Motor neuron (in vitro differentiated cells): Measurements from ENCODE around the gene RS1. TPM values are rescaled to one million over a fixed set of nuclear protein-coding genes. Genes with fewer than 3 reads are reported as not detected.

ENCODE experiments used
- ATAC-seq, 8 experiments: fragments of 200-7000 bp; cut with Tn5 transposase; replicated peaks in 6 of 8; 2 replicates each; pipeline ENCODE4 v1.8.0; 2021; ENCODE audit warnings: mild to moderate bottlenecking in 8 of 8, moderate library complexity in 8 of 8
- H3K27ac ChIP-seq, 2 donors: fragments of 250-450 bp; sonication (Bioruptor Pico); 2 replicates each; pipeline ENCODE4 v1.9.0; 2021; ENCODE audit warnings: antibody characterized with exemption in 2 of 2, mild to moderate bottlenecking in 2 of 2, moderate library complexity in 1 of 2
- H3K4me1 ChIP-seq, 2 donors: fragments of 250-450 bp; sonication (Bioruptor Pico); replicated peaks in 1 of 2; 2 replicates each; pipeline ENCODE4 v1.6.1; 2021; ENCODE audit warnings: antibody characterized with exemption in 2 of 2, mild to moderate bottlenecking in 2 of 2, moderate library complexity in 1 of 2
- H3K4me3 ChIP-seq, 5 donors: fragments of 250-450 bp; sonication (Bioruptor Pico); 2 replicates each; pipeline ENCODE4 v1.9.0; 2021; ENCODE audit warnings: antibody characterized with exemption in 5 of 5, mild to moderate bottlenecking in 5 of 5, moderate library complexity in 4 of 5
- WGBS, 10 experiments: fragments of 450-650 bp; shearing (Covaris generic); methylation state at CpG; one replicate each; pipeline ENCODE4 v1.0.0; 2022; 5-methylcytosine and 5-hydroxymethylcytosine counted together
- in situ Hi-C, 9 experiments: fragments of 400-800 bp; cut with MboI; loops; one replicate each; pipeline ENCODE4 v1.15.0; 2021; ENCODE audit warnings: low sequenced_read_pairs in 9 of 9, low pct_unique_long_range_greater_than_20kb in 2 of 9; ENCODE audit not compliant: unreplicated experiment in 9 of 9
- total RNA-seq, 8 experiments: library from RNA; unstranded; fragments of 300-600 nt; gene quantifications; 2 replicates each; pipeline versions ENCODE4 v1.2.3 to v1.2.4, GENCODE V29; 2022

Gene RS1
- total RNA-seq, result under 1 TPM in 6 of 8 experiments, not detected in 2; 0.05 to 0.41 (median 0.21) TPM

DNA sequence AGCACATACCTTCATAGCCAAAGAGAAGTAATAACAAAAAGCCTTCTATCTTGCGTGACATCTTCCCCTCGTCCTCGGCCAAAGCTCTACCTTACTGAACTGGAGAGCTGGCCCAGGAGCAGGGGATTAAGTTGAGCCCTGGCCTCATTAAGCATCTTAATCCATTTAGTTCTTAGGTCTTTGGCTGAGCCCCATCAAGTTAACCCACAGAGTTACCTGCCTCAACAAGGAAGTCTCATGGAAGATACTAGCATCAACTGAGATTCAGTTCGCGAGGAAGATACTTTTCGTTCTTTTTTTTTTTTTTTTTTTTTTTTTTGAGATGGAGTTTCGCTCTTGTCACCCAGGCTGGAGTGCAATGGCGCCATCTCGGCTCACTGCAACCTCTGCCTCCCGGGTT lies at the start of gene RS1:
RS1 (minus strand) TSS at position 101 of the 400 bp plus-strand sequence; CDS start at position 61, 40 bp downstream.
- in situ Hi-C loops, result no loop called here

DNA sequence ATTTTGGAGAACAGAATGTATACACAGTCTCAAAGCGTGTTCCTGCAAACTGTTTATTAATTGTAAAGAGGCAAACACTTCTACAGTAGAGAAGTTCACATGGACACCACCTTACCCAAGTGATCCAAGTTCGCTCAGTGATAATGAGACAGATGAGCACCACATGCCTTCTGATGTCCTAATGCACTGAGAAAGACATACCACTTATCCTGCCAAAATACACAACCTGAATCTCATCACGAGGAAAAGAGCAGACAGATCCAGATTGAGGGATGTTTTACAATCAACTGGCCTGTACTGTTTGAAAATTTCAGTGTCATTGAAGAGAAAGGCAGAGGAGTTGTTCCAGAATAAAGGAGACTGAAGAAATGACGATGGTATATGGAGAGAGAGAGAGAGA lies 47.9 kb upstream of the RS1 start:
- ATAC-seq, result no peak
- Histone ChIP-seq H3K4me3 (no peak overlapping the region), H3K4me1 (no peaks in the 10 kb centered on the region), H3K27ac (no peak overlapping the region)
- in situ Hi-C loops, result no loop called here
- 0 to 100% (median 34%) methylated on average over 1 to 4 of the region's 4 CpGs; no CpG with 5 or more reads in 6 of the 10 experiments for WGBS, 10 experiments

More for the DNA sequence above, at the start of gene RS1:
- ATAC-seq, result no peak
- Histone ChIP-seq H3K27ac (no peak within 1 kb of the TSS), H3K4me3 (no peak within 1 kb of the TSS), H3K4me1 (peaks cover 6 to 8% of the 10 kb centered on the region in 2 donors)
- 50 to 100% (median 86%) methylated on average over 2 to 5 of the region's 10 CpGs; no CpG with 5 or more reads in 6 of the 10 experiments for WGBS, 10 experiments

DNA sequence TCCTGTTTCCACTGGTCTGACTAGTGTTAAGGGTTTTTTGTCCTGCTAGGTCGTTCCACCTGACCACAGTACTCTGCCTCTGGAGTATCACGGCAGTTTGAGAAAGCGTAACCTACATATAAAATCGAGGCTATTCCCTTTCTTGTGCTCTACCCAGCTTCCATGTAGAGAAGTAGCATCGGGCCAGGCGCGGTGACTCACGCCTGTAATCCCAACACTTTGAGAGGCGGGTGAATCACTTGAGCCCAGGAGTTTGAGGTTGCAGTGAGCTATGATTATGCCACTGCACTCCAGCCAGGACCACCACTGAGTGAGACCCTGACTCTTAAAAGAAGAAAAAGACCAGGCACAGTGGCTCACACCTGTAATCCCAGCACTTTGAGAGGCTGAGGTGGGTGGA lies 43.0 kb upstream of the RS1 start:
- no peak overlapping the region for H3K4me3 ChIP-seq
- WGBS, 10 experiments, result 58 to 100% methylated on average over 1 to 5 of the region's 9 CpGs; no CpG with 5 or more reads in 8 of the 10 experiments
- in situ Hi-C loops, result no loop called here
- H3K27ac ChIP-seq, result no peak overlapping the region
- no peak for ATAC-seq
- H3K4me1 ChIP-seq, result no peaks in the 10 kb centered on the region

DNA sequence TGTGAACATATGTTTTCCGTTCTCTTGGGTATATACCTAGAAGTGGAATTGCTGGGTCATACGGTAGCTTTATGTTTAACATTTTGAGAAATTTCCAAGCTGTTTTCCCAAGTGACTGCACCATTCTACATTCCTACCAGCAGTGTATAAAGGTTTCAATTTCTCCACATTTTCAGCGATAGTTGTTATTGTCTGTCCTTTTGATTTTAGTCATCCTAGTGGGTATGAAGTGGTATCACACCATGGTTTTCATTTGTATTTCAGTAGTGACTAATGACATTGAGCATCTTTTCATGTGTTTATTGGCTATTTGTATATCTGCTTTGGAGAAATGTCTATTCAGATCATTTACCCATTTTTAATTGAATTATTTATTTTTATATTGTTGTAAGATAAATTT lies 37.9 kb upstream of the RS1 start:
- H3K27ac ChIP-seq, result no peak overlapping the region
- ATAC-seq, result no peak
- 22 to 94% (median 75%) methylated on average over 1 to 3 of the region's 3 CpGs; no CpG with 5 or more reads in 7 of the 10 experiments for WGBS, 10 experiments

DNA sequence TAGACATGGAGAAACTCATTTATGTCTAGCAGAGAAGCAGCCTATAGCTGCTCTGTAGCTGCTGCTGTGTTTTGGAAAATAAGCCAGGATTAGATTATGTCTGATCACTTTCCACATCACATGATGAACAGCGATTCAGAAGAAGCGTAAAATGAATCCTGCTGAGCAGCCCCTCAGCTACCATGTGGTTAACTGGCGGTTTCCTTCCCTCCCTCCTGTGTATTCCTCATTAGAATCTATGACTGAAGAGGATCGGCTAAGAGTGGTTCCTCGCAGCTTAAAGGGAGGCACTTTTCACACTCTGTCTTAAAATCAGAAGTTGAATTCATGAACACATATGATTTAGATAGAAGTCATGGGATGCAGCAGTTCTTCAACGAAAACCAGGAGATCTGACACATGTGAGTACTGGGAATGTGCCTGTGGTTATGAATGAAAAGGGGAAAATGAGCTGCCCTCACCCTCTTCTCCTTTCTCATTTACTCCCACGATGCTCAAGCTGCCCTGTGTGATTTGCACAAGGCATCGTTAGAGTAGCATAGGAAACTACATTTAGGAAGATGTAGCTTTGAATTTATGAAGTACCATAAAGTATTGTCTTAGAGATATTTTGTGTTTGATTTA lies 35.6 kb upstream of the RS1 start, which contains the start of gene PPEF1:
PPEF1 (plus strand) TSS at position 220 of the 624 bp plus-strand sequence; CDS start at position 356, 136 bp downstream.
- peak in 6 of 8 experiments; percentile 35 to 73 (median 56) for ATAC-seq
- H3K4me3 ChIP-seq, result no peak within 1 kb of the TSS
- no peaks in the 10 kb centered on the region for H3K4me1 ChIP-seq
- in situ Hi-C loops, result no loop called here
- no peak within 1 kb of the TSS for H3K27ac ChIP-seq
- 0 to 72% (median 0%) methylated on average over 1 to 8 of the region's 8 CpGs; no CpG with 5 or more reads in 5 of the 10 experiments for WGBS, 10 experiments

More for the DNA sequence above, 37.9 kb upstream of the RS1 start:
- Histone ChIP-seq H3K4me3 (no peak overlapping the region), H3K4me1 (no peaks in the 10 kb centered on the region)
- in situ Hi-C loops, result no loop called here

DNA sequence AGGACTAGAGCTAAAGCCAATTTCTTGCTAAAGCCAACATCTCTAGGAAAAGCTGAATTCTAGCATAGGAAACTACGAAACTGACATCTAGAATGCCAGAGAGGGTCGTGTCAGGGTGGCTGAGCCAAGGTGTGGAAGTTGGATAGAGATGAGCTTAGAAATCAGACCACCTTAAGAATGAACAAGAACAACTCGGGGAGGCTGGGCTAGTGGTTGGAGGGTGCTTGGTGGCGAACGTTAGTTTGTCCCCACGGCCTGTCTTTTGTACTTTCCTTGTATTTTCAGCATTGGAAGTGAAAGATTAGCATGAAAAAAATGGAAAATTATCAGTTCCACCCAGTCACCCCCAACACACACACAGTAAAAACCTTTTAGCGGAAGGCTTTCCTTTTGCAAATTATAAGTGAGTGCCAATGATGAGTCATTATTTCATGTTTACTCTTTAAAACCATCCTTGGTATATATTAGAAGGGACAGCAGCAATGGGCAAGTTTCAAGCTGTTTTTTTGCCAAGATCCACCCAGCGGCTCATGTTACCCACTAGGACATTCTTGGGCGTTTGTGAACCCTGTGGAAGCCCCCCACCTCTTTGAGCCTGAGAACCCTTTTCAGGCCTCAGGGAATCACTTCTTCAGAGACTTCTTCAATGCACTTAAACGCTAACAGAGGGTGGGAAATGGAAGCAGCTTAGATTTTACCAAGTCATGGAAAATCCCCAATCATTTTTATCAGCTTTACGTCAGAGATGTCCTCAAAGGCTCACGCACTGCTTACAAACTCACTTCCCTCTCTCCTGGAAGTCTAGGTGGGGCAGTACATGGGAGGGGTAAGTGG lies 30.7 kb upstream of the RS1 start:
- WGBS, 10 experiments, result 5 to 100% (median 50%) methylated on average over 1 to 12 of the region's 12 CpGs; no CpG with 5 or more reads in 5 of the 10 experiments
- ATAC-seq, result peak in 1 of 8 experiments; percentile 46
- H3K27ac ChIP-seq, result no peak overlapping the region
- H3K4me3 ChIP-seq, result no peak overlapping the region
- in situ Hi-C loops, result no loop called here
- H3K4me1 ChIP-seq, result peaks cover 6 to 11% of the 10 kb centered on the region in 2 donors

DNA sequence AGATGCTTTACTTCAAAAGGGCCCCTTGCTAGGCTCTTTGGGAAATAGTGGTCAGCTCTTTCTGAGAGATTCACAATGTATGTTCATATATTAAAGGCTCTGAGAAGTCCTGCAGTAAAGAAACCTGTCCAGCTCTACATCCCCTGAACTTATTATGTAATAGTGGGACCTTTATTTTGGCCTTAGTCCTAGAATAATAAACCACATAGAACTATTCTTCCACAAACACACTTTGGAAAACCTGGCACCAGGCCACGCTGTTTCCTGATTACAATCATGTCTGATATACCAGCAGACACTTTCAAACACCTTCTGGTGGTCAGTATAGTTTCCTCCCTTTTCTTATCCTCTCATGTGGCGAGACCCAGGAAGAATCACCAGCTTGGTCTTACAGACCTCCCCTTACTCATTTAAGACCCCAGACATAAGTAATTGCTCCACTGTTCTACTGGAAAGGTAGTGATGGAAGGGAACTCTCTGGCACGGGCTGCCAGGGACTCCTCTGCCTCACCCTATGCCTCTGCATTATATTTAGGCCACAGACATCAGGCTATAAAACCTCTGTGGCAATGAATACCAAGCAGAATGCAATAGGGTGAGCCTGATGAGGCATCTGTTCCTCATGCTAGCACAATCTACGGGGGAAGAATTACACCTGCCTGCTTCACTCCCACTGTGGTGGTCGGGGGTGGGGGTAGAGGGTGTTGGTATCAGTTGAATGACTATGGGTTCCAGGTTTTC lies 29.9 kb upstream of the RS1 start:
- in situ Hi-C loops, result no loop called here
- H3K27ac ChIP-seq, result no peak overlapping the region
- peaks cover 6 to 11% of the 10 kb centered on the region in 2 donors for H3K4me1 ChIP-seq
- WGBS, 10 experiments, result 27 to 100% methylated on average over 1 to 2 of the region's 5 CpGs; no CpG with 5 or more reads in 8 of the 10 experiments
- ATAC-seq, result no peak
- H3K4me3 ChIP-seq, result no peak overlapping the region

DNA sequence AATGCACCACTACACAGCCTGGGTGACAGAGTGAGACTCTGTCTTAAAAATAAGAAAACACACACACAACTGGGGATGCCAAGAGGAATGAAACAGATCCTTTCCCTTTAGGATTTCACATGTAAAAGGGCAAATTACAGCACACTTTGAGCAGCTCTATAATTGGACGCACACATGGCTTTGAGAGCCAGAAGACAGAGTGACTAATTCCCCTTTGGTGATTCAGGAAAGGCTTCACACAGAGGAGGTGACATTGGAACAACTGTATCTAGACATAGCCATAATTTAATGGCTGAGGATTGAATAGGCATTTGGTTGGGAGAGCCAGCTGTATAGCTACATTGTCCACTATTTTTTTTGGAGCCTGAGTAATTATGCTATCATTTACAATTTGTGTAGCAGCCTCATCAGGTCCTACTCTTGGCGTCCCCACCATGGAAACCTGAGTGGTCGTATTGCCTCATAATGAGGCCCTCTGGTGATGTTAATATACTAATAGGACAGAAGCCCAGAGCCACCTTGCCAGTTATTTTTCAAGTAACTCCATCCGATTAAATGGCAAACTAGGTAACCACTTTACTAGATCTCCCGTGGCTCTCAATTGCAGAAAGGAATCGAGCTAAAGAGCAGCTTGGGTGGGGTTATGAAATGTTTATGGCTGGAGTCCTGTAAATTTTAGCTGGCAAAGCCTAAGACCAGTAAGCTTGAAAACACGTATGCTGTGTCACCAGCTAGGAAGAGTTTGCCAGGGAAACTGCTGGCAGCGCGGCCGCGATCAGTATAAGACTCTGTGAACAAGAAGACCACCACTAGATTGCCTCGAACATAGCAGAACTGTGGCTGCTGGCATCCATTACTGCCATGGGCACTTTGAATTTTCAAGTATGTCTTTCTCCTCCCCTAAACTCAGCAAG lies 27.1 kb upstream of the RS1 start:
- H3K27ac ChIP-seq, result no peak overlapping the region
- 10 to 100% (median 68%) methylated on average over 1 to 12 of the region's 12 CpGs; no CpG with 5 or more reads in 4 of the 10 experiments for WGBS, 10 experiments
- in situ Hi-C loops, result loop anchor here in 1 of 9 experiments (25.0 kb wide), 1 partner anchor 188 kb away; no protein-coding TSS in a partner anchor
- H3K4me3 ChIP-seq, result no peak overlapping the region
- peak in 2 of 8 experiments; percentile 29 to 35 for ATAC-seq
- peaks cover 6 to 11% of the 10 kb centered on the region in 2 donors for H3K4me1 ChIP-seq

DNA sequence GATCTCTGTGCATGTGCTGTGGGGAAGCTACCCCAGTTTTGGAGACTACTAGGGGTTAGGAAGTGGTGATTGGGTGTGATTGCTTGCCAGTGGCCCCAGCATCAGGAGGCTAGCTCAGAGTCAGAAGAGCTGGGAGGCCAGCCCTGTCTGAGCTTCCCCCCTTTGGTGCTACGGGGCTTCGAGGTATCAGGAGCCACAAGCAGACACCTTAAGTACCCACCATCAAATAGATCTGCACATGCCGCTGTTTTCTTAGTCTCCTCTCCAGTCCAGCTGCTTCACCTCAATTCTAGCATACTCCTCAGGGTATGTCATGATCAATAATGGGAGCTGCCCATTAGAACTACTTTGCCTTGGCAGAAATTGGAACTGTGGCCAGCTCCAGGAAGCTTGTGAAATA lies 24.7 kb upstream of the RS1 start:
- in situ Hi-C loops, result loop anchor here in 1 of 9 experiments (25.0 kb wide), 1 partner anchor 191 kb away; no protein-coding TSS in a partner anchor
- H3K27ac ChIP-seq, result no peak overlapping the region
- peaks cover 9 to 24% of the 10 kb centered on the region in 2 donors for H3K4me1 ChIP-seq
- whole genome bisulfite sequencing, 10 experiments, result 20 to 64% (median 20%) methylated on average over 1 to 3 of the region's 3 CpGs; no CpG with 5 or more reads in 7 of the 10 experiments
- no peak overlapping the region for H3K4me3 ChIP-seq
- no peak for ATAC-seq

DNA sequence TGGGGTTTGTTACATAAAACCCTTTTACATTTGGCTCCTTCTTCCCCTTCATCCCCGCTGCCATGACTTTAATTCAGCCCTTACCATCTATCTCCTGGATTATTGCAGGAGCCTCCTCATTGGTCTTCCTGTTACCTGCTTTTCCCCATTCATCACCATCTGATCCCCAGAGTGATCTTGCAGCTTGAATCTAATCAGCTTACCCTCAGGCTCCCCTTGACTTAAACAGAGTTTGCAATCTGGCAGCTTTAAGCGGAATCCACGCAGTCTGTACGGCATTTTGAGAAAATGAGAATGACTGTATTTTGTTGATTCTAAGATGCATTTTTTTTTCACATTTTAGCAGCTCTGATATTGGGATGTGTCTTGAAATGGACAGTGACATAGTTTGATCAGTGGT lies 20.6 kb upstream of the RS1 start:
- Histone ChIP-seq H3K4me1 (peaks cover 5 to 18% of the 10 kb centered on the region in 2 donors), H3K4me3 (no peak overlapping the region), H3K27ac (no peak overlapping the region)
- ATAC-seq, result no peak
- in situ Hi-C loops, result loop anchor here in 1 of 9 experiments (25.0 kb wide), 1 partner anchor 195 kb away; no protein-coding TSS in a partner anchor
- WGBS, 10 experiments, result 83 to 100% (median 100%) methylated on average over 2 to 3 of the region's 4 CpGs; no CpG with 5 or more reads in 7 of the 10 experiments

DNA sequence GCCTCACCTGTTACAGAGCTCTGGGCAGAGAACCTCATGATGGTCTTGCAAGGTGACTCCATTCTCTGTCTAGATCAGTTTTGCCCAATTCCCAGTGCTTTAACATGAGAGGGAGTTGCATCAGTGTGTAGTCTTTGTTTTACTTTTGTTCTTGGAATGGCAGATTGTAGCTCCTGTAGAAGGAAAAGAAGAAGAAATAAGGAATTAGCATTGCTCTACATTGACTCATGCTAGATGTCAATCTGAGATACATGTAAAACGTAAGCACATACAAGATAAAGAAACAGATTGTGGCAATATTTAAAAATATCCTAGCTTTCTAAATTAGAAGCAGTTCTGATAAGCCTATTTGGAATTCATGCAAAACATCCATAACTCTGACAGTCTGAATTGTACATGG lies 19.5 kb upstream of the RS1 start:
- WGBS, 10 experiments, result 10 to 83% (median 44%) methylated on average over 1 of the region's 1 CpG; no CpG with 5 or more reads in 5 of the 10 experiments
- peaks cover 5 to 18% of the 10 kb centered on the region in 2 donors for H3K4me1 ChIP-seq
- H3K4me3 ChIP-seq, result no peak overlapping the region
- ATAC-seq, result no peak
- H3K27ac ChIP-seq, result no peak overlapping the region
- in situ Hi-C loops, result loop anchor here in 1 of 9 experiments (25.0 kb wide), 1 partner anchor 196 kb away; no protein-coding TSS in a partner anchor
